DOHH2 (cell line): ENCODE measurements around the gene PITRM1.

Source experiments
- CTCF ChIP-seq: fragments of 200-600 bp; sonication (generic); IDR thresholded peaks from one replicate; pipeline ENCODE4 v1.5.1; 2014; ENCODE audit warnings: antibody characterized with exemption, mild to moderate bottlenecking, low read depth, low read length; ENCODE audit not compliant: poor library complexity, severe bottlenecking
- EZH2phosphoT487 ChIP-seq: fragments of 200-600 bp; sonication (generic); IDR thresholded peaks from 2 replicates; pipeline ENCODE4 v1.6.1; 2017; ENCODE audit warnings: borderline replicate concordance, mild to moderate bottlenecking, antibody characterized with exemption, low read length, moderate library complexity, mixed read lengths

- TF ChIP-seq CTCF: no peak
- TF ChIP-seq EZH2phosphoT487: no peak
Measured at GRCh38 chr10:3159152-3159551, 13.4 kb downstream of the PITRM1 start.
